ENCODE results near the gene TCF7L1.

The TCF7L1 gene

GRCh38 chr2:85132834-85133637 is at the start of gene TCF7L1:
TSS of gene TCF7L1 (plus strand) at chr2:85133392. CDS start at chr2:85133685, 293 bp downstream.
- DNase-seq (ENCODE audit: low read depth) = peak; percentile 90

- DNase-seq (ENCODE audit: low read depth) = no peak
Measured at GRCh38 chr2:85085563-85085962, 47.6 kb upstream of the TCF7L1 start.

- no peak for DNase-seq (ENCODE audit: low read depth)
Measured at GRCh38 chr2:85087541-85087940, 45.7 kb upstream of the TCF7L1 start.

GRCh38 chr2:85088921-85089320 is 44.3 kb upstream of the TCF7L1 start:
- no peak for DNase-seq (ENCODE audit: low read depth)

GRCh38 chr2:85089585-85089984 is 43.6 kb upstream of the TCF7L1 start:
- DNase-seq (ENCODE audit: low read depth) = no peak

- DNase-seq (ENCODE audit: low read depth) = no peak
Measured at GRCh38 chr2:85091838-85092237, 41.4 kb upstream of the TCF7L1 start.

GRCh38 chr2:85095094-85095493 is 38.1 kb upstream of the TCF7L1 start:
- peak; percentile 36 for DNase-seq (ENCODE audit: low read depth)

- DNase-seq (ENCODE audit: low read depth) = no peak
Measured at GRCh38 chr2:85096616-85097015, 36.6 kb upstream of the TCF7L1 start.

GRCh38 chr2:85104228-85104627 is 29.0 kb upstream of the TCF7L1 start:
- DNase-seq (ENCODE audit: low read depth) = no peak

- DNase-seq (ENCODE audit: low read depth) = peak; percentile 76
Measured at GRCh38 chr2:85106489-85107180, 26.6 kb upstream of the TCF7L1 start.

- no peak for DNase-seq (ENCODE audit: low read depth)
Measured at GRCh38 chr2:85110991-85111560, 22.1 kb upstream of the TCF7L1 start.

GRCh38 chr2:85111819-85112281 is 21.3 kb upstream of the TCF7L1 start:
- DNase-seq (ENCODE audit: low read depth) = peak; percentile 67

GRCh38 chr2:85112906-85113625 is 20.1 kb upstream of the TCF7L1 start:
- peak; percentile 18 for DNase-seq (ENCODE audit: low read depth)

- no peak for DNase-seq (ENCODE audit: low read depth)
Measured at GRCh38 chr2:85114586-85115330, 18.4 kb upstream of the TCF7L1 start.

- DNase-seq (ENCODE audit: low read depth) = no peak
Measured at GRCh38 chr2:85116207-85116606, 17.0 kb upstream of the TCF7L1 start.

- DNase-seq (ENCODE audit: low read depth) = no peak
Measured at GRCh38 chr2:85119900-85120299, 13.3 kb upstream of the TCF7L1 start.

GRCh38 chr2:85120363-85120762 is 12.8 kb upstream of the TCF7L1 start:
- no peak for DNase-seq (ENCODE audit: low read depth)

- DNase-seq (ENCODE audit: low read depth) = peak; percentile 15
Measured at GRCh38 chr2:85126462-85126861, 6.7 kb upstream of the TCF7L1 start.

- DNase-seq (ENCODE audit: low read depth) = no peak
Measured at GRCh38 chr2:85129861-85130260, 3.3 kb upstream of the TCF7L1 start.

- DNase-seq (ENCODE audit: low read depth) = no peak
Measured at GRCh38 chr2:85130407-85130806, 2.8 kb upstream of the TCF7L1 start.

- peak; percentile 65 for DNase-seq (ENCODE audit: low read depth)
Measured at GRCh38 chr2:85131116-85131515, 2.1 kb upstream of the TCF7L1 start.

- peak; percentile 62 for DNase-seq (ENCODE audit: low read depth)
Measured at GRCh38 chr2:85132397-85132796, 795 bp upstream of the TCF7L1 start.
